Glutamatergic neuron (in vitro differentiated cells): ENCODE measurements around the gene NLGN4X. TPM values are rescaled to one million over a fixed set of nuclear protein-coding genes. Genes with fewer than 3 reads are reported as not detected.

Experiments
- DNase-seq: peaks from one replicate; pipeline ENCODE4 v3.0.0; 2022
- H3K27ac Mint-ChIP-seq: one replicate; pipeline ENCODE4 v1.8.0; 2020; ENCODE audit warnings: mild to moderate bottlenecking, mixed read lengths, inconsistent platforms; ENCODE audit not compliant: unreplicated experiment
- H3K27me3 Mint-ChIP-seq: one replicate; pipeline ENCODE4 v1.8.0; 2020; ENCODE audit warnings: mild to moderate bottlenecking, moderate library complexity, mixed read lengths, inconsistent platforms; ENCODE audit not compliant: unreplicated experiment
- H3K36me3 Mint-ChIP-seq: one replicate; pipeline ENCODE4 v1.8.0; 2020; ENCODE audit warnings: mild to moderate bottlenecking, mixed read lengths, inconsistent platforms; ENCODE audit not compliant: unreplicated experiment
- H3K4me1 Mint-ChIP-seq: one replicate; pipeline ENCODE4 v1.8.0; 2020; ENCODE audit warnings: mild to moderate bottlenecking, low read depth, mixed read lengths, inconsistent platforms; ENCODE audit not compliant: unreplicated experiment
- H3K4me3 Mint-ChIP-seq: one replicate; pipeline ENCODE4 v1.8.0; 2020; ENCODE audit warnings: mild to moderate bottlenecking, mixed read lengths, inconsistent platforms; ENCODE audit not compliant: unreplicated experiment
- H3K9me3 Mint-ChIP-seq: one replicate; pipeline ENCODE4 v1.8.0; 2020; ENCODE audit warnings: mild to moderate bottlenecking, moderate library complexity, mixed read lengths, inconsistent platforms; ENCODE audit not compliant: unreplicated experiment
- CTCF ChIP-seq: fragments of 200-600 bp; sonication (generic); IDR thresholded peaks from one replicate; pipeline ENCODE4 v1.5.0; 2021; ENCODE audit not compliant: partially characterized antibody, unreplicated experiment
- total RNA-seq: library from RNA; stranded (reverse); fragmentation: NEBNext Ultra II Directional; extraction: Animal tissue kit (Norgen Biotek cat#: 25700); gene quantifications from one replicate; pipeline ENCODE4 v1.2.1, GENCODE V29; 2021; ENCODE audit not compliant: unreplicated experiment

The NLGN4X gene
- total RNA-seq, 1 donor from 2014 or later: 40.9 TPM

GRCh38 chrX:6225288-6225910 lies 3.3 kb downstream of the NLGN4X start:
- TF ChIP-seq CTCF: no peak
- Mint-ChIP-seq H3K4me1 (peaks cover 8% of the 10 kb centered on the region), H3K9me3 (peaks cover 4% of the 10 kb centered on the region), H3K27ac (peak overlapping the region; percentile 92), H3K36me3 (no peaks in the 10 kb centered on the region), H3K27me3 (peaks cover 8% of the 10 kb centered on the region), H3K4me3 (peak overlapping the region; percentile 95)
- DNase-seq: no peak

GRCh38 chrX:6223516-6223915 lies 5.2 kb downstream of the NLGN4X start:
- Mint-ChIP-seq H3K4me3 (peak overlapping the region; percentile 64), H3K27ac (no peak overlapping the region), H3K27me3 (peaks cover 6% of the 10 kb centered on the region), H3K4me1 (peaks cover 2% of the 10 kb centered on the region), H3K36me3 (no peaks in the 10 kb centered on the region), H3K9me3 (peaks cover 4% of the 10 kb centered on the region)
- no peak for DNase-seq
- TF ChIP-seq CTCF: no peak

- Mint-ChIP-seq H3K9me3 (peaks cover 3% of the 10 kb centered on the region), H3K4me1 (peaks cover 3% of the 10 kb centered on the region), H3K27ac (no peak overlapping the region), H3K27me3 (no peaks in the 10 kb centered on the region), H3K36me3 (no peaks in the 10 kb centered on the region), H3K4me3 (no peak overlapping the region)
- no peak for DNase-seq
- no peak for TF ChIP-seq CTCF
These were observed 18.4 kb downstream of the NLGN4X start for GRCh38 chrX:6210230-6210629.

- H3K4me3 Mint-ChIP-seq: no peak overlapping the region
- H3K27me3 Mint-ChIP-seq: no peaks in the 10 kb centered on the region
- peaks cover 5% of the 10 kb centered on the region for H3K9me3 Mint-ChIP-seq
- H3K27ac Mint-ChIP-seq: no peak overlapping the region
- H3K4me1 Mint-ChIP-seq: peaks cover 4% of the 10 kb centered on the region
- DNase-seq: no peak
- no peaks in the 10 kb centered on the region for H3K36me3 Mint-ChIP-seq
- TF ChIP-seq CTCF: no peak
These were observed 25.0 kb downstream of the NLGN4X start for GRCh38 chrX:6203462-6204215.

- H3K27ac Mint-ChIP-seq: no peak overlapping the region
- no peaks in the 10 kb centered on the region for H3K4me1 Mint-ChIP-seq
- H3K9me3 Mint-ChIP-seq: no peaks in the 10 kb centered on the region
- no peak for TF ChIP-seq CTCF
- H3K27me3 Mint-ChIP-seq: peaks cover 2% of the 10 kb centered on the region
- no peak for DNase-seq
- H3K36me3 Mint-ChIP-seq: no peaks in the 10 kb centered on the region
- H3K4me3 Mint-ChIP-seq: no peak overlapping the region
These were observed 29.2 kb downstream of the NLGN4X start for GRCh38 chrX:6199486-6199885.
